HPDE6-E6E7 (cell line): Measurements from ENCODE around the gene BRAT1.

Experiments
- DNase-seq: peaks from one replicate; pipeline ENCODE4 v3.0.0; 2011; ENCODE audit warnings: missing footprints; ENCODE audit errors: extremely low spot score

Gene BRAT1

DNA sequence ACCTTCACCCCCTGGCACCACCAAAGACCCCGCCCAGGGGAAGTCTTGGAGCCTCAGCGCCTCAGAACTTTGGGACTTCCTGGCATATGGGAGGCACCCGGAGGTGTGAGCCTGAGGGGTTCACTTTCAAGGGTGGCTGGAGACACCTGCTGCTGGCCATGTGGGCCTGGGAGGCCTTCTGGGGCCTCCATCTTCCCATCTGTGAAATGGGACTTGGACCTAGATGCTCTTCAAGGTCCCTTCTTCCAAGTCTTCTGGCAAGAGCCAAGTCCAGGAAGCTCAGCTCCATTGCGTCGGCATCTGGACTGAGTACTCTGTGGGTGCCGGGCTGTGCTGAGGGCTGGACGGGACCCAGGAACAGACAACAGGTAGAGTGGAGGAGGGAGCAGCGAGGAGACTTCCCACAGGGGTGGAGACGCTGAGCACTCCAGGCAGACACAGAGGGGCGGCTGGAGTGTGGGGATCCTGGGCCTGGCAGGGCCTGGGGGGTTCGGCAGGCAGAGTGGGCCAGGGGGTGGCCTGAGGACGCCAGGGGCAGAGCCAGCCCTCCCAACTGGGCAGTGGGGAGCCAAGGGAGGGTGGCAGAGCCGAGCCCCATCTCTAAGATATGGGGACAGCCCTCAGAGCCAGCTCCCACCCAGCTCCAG, 45.1 kb downstream of the BRAT1 start:
- DNase-seq, result no peak

- no peak for DNase-seq
Observed at GRCh38 chr7:2509298-2509906, 45.9 kb downstream of the BRAT1 start.

DNA sequence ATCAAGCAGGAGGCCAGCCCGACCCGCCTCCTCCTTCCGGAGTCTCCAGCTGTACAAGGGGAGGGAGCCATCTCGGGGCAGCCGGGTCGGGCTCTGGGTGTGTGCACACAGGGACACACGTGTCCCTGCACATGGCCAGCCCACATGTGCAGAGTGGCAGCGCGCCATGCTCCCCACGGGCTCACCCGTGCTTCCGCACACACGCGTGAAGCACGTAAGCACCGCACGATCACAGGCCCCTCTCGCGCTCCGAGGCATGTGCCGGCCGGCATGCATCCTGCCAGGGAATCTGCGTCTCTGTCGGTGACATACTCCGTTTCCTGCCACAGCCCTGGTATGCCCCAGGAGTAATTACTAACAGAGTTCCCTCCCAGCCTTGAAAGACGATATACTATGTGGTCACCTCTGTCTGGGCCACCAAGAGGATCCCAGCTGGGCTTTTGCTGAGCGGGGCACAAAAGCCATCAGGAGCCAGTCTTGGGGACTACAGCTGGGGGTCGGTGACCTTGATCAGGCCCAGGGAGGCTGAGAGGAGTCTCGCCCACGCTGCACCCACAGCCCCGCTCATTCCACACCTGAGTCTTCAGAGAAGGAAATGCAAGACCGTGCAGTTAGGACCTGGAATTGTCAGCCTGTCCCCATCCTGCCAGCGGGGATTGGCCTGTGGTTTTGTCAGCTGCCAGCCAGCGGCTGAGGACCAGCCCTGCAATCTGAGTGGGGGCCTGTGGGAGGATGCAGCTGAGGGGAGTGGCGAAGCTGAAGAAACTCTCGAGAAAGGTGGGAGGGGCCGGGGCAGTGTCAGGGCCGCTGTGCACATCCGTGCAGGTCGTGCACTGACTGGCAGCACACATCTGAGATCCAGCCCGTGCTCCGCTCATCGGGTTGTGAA, 46.8 kb downstream of the BRAT1 start:
- no peak for DNase-seq

DNA sequence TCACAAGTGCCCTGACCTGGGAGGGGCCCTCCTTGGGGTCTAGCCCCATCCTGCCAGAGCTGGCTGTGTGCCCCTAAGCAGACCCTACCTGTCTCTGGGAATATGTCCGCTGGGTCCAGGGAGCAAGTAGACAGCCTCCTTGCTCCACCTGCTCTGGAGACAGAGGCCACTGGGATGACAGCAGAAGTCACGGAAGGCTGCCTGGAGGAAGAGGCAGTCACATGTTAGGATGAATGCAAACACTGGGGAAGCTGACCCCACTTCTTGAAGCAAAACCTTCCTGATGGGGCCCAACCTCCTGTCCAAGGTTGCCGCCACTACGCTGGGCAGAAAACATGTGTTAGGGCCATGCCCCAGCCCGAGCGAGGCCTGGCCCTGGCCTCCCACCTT, 47.4 kb downstream of the BRAT1 start:
- DNase-seq, result no peak

GRCh38 chr7:2507208-2507916, 48.0 kb downstream of the BRAT1 start:
- DNase-seq, result no peak

GRCh38 chr7:2505401-2505800, 49.9 kb downstream of the BRAT1 start:
- no peak for DNase-seq

DNA sequence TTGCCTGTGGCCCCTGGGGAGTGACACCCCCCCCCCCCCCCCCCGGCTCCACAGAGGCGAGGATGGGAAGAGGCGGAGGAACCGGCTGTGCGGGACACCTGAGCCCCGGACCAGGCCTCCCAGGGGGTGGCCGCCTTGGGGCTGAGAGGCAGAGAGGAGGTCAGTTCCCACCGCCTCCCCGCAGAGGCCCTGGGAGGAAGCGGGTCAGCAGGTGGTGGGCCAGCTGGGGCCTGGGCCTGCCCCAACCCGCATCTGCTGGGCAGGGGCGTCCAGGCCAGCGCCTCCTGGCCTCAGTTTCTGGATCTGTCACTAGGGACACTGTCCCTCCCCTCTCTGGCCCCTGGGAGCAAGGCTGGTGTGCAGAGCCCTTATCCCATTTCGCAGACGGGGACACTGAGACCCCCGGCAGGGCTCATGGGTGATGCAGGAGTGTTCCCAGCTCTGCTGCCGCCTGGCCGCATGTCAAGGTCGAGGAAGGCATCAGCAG, 50.4 kb downstream of the BRAT1 start:
- no peak for DNase-seq

- no peak for DNase-seq
Observed at GRCh38 chr7:2504128-2504888, 51.0 kb downstream of the BRAT1 start.

GRCh38 chr7:2503056-2503941, 52.0 kb downstream of the BRAT1 start:
- DNase-seq, result no peak

DNA sequence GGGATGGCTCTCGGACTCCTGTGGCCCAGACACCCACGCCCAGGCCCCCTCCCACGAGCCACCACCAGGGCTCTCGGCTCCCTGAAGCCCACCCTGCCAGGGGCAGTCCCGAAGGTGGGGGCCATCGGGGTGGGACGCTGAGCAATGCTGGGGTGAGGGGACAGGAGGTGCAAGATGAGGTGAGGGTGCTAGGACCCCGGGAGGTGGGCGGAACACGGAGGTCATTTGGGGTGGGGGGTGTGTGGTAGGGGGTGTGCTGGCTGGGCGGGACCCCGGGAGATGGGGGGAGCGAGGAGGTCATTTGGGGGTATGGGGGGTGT, 52.7 kb downstream of the BRAT1 start:
- DNase-seq, result no peak

DNA sequence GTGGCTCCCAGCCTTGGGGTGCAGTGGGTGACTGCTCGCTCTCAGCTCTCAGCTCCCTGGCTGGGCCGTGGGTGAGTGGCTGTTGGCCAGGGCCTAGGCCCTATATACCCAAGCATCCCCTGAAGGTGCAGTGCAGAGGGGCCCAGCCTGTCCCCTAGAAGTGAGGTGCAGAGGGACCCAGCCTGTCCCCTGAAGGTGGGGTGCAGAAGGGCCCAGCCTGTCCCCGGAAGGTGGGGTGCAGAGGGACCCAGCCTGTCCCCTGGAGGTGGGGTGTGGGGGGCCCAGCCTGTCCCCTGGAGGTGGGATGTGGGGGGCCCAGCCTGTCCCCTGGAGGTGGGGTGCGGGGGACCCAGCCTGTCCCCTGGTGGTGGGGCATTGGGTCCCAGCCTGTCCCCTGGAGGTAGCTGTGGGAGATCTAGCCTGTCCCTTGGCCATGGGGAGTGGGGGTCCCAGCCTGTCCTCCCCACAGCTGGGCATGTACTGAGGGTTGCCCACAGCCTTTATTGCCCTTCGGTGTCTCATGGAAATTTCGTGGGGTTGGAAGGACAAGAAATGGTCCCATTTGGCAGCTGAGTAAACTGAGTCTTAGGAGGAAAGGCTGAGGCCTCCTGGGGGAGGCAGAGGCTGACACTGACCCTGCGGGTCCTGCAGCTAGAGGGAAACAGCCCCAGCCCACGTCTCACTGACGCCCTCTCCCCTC, 53.2 kb downstream of the BRAT1 start:
- DNase-seq, result no peak

- DNase-seq, result no peak
Observed at GRCh38 chr7:2500701-2501100, 54.6 kb downstream of the BRAT1 start.

GRCh38 chr7:2499719-2500430, 55.4 kb downstream of the BRAT1 start:
- no peak for DNase-seq

DNA sequence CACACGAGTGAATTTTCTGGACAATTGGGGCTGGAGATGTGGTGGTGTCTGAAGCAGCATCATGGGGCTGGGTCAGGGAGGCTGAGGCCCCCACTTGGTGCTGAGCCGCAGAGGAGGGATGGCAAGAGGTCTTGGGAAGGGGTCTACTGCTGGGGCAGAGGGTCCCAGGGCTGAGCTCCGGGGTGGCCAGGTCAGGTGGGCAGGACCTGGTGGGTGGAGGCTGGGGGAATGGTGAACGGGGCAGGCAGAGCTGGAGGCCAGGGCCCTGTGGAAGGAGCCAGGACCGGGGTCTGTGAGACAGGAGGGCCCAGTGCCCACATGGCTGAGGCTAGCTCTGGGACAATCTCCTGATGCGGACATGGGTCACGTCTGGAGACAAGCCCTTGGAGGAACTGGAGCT, 56.1 kb downstream of the BRAT1 start:
- no peak for DNase-seq

DNA sequence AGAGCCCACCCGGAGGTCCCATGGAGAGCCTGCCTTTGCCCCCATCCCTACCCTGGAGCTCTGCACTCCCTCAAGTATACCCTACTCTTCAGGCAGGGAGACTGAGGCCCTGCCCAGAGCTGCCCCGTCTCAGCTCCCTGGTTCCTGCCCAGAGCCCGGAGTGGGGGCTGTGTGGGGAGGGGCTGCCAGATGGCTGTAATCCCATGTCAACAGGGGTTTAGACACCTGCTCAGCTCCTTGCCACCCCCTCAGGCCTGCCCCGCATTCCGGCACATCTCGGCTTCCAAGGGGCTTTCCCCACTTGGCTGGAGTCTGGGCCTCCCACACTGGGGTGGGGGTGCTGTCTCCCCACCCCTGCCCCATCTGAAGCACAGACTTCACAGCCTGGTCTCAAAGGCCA, 56.6 kb downstream of the BRAT1 start:
- DNase-seq, result no peak

GRCh38 chr7:2497500-2498336, 57.6 kb downstream of the BRAT1 start:
- DNase-seq, result no peak

- no peak for DNase-seq
Observed at GRCh38 chr7:2497065-2497464, 58.3 kb downstream of the BRAT1 start.

- no peak for DNase-seq
Observed at GRCh38 chr7:2496375-2496774, 58.9 kb downstream of the BRAT1 start.
